Endothelial cell of umbilical vein (primary cell): Measurements from ENCODE around the gene BTN3A1. TPM values are rescaled to one million over a fixed set of nuclear protein-coding genes. Genes with fewer than 3 reads are reported as not detected.

ENCODE experiments used
- BruUV-seq: library from RNA; stranded (reverse); fragments of 400-500 nt; replicated peaks from 2 replicates; lab custom pipeline; 2021; lab: Mats Ljungman, UMichigan
- CTCF ChIA-PET: fragments of 300-600, 350-600 bp; sonication (Branson Sonifier 250); formaldehyde crosslinking; loops from one replicate; lab custom pipeline; 2021; ENCODE audit warnings: antibody characterized with exemption, inconsistent platforms; lab: Charles Lee
- POLR2A ChIA-PET: fragments of 300-600, 350-600 bp; sonication (Branson Sonifier 250); formaldehyde crosslinking; loops from one replicate; lab custom pipeline; 2021; ENCODE audit warnings: antibody characterized with exemption, inconsistent platforms; lab: Charles Lee
- DNase-seq: peaks from one replicate; pipeline ENCODE4 v3.0.0-alpha.2; 2011; ENCODE audit warnings: low read depth, low spot score
- FAIRE-seq: peaks from 2 replicates; lab custom pipeline; 2011; peaks lifted over from hg19 to GRCh38; lab: Jason Lieb, UNC
- H2AFZ ChIP-seq: 2 replicates; pipeline ENCODE4 v1.6.0; 2012; ENCODE audit warnings: low read depth, low read length, control low read depth, inconsistent platforms
- H3K27ac ChIP-seq: 2 replicates; pipeline ENCODE4 v1.5.1; 2011; ENCODE audit warnings: low read depth, mild to moderate bottlenecking, control low read depth, low read length, moderate library complexity; ENCODE audit not compliant: insufficient read depth
- H3K27me3 ChIP-seq, 2 experiments: 2 replicates each; pipeline versions ENCODE4 v1.6.0 to v1.6.1; 2011; ENCODE audit warnings: low read length in 2 of 2, mixed read lengths in 1 of 2; ENCODE audit not compliant: control insufficient read depth in 2 of 2, insufficient read depth in 2 of 2
- H3K36me3 ChIP-seq, 2 experiments: 2 replicates in 1 of 2; 3 replicates in 1 of 2; pipeline ENCODE4 v1.5.1; 2011; ENCODE audit warnings: low read length in 2 of 2, mild to moderate bottlenecking in 1 of 2, moderate library complexity in 1 of 2; ENCODE audit not compliant: control insufficient read depth in 2 of 2, insufficient read depth in 2 of 2; ENCODE audit errors: extremely low read depth in 1 of 2
- H3K4me1 ChIP-seq: 3 replicates; pipeline ENCODE4 v1.5.1; 2011; ENCODE audit warnings: mild to moderate bottlenecking, low read length; ENCODE audit not compliant: control insufficient read depth, insufficient read depth; ENCODE audit errors: extremely low read depth
- H3K4me2 ChIP-seq: 2 replicates; pipeline ENCODE4 v1.6.1; 2011; ENCODE audit warnings: low read length, control low read depth, mixed read lengths; ENCODE audit not compliant: insufficient read depth
- H3K4me3 ChIP-seq, 3 experiments: fragments of 200-600 bp in 1 of 3; sonication (generic), shearing (Covaris generic) in 1 of 3; replicated peaks in 1 of 3; 2 replicates each; pipeline ENCODE4 v1.5.1; 2011 to 2016; ENCODE audit warnings: control low read depth in 3 of 3, low read length in 3 of 3, mild to moderate bottlenecking in 2 of 3, inconsistent platforms in 1 of 3, low read depth in 1 of 3, moderate library complexity in 1 of 3; ENCODE audit not compliant: insufficient read depth in 1 of 3
- H3K79me2 ChIP-seq: 2 replicates; pipeline ENCODE4 v1.6.0; 2012; ENCODE audit warnings: low read length, inconsistent platforms; ENCODE audit not compliant: control insufficient read depth, insufficient read depth
- H3K9ac ChIP-seq: replicated peaks from 2 replicates; pipeline ENCODE3; 2011; ENCODE audit warnings: low read length, control low read depth; ENCODE audit not compliant: insufficient read depth; ENCODE audit errors: extremely low read depth
- H3K9me1 ChIP-seq: replicated peaks from 3 replicates; pipeline ENCODE4 v1.6.0; 2011; ENCODE audit warnings: mild to moderate bottlenecking, low read length; ENCODE audit not compliant: control insufficient read depth, insufficient read depth; ENCODE audit errors: extremely low read depth
- H3K9me3 ChIP-seq: replicated peaks from 2 replicates; pipeline ENCODE4 v1.5.1; 2012; ENCODE audit warnings: low read length, inconsistent platforms; ENCODE audit not compliant: control insufficient read depth, insufficient read depth
- H4K20me1 ChIP-seq: replicated peaks from 2 replicates; pipeline ENCODE3; 2011; ENCODE audit warnings: mild to moderate bottlenecking, low read length; ENCODE audit not compliant: control insufficient read depth, insufficient read depth; ENCODE audit errors: extremely low read depth
- EZH2 ChIP-seq: IDR thresholded peaks from 2 replicates; pipeline ENCODE4 v1.6.1; 2012; ENCODE audit warnings: borderline replicate concordance, low read depth, mild to moderate bottlenecking, moderate library complexity, low read length, inconsistent platforms; ENCODE audit not compliant: severe bottlenecking
- FOS ChIP-seq: IDR thresholded peaks from 2 replicates; pipeline ENCODE4 v1.6.1; 2011; ENCODE audit warnings: mild to moderate bottlenecking, low read length, moderate library complexity, borderline replicate concordance; ENCODE audit not compliant: insufficient read depth
- GATA2 ChIP-seq: IDR thresholded peaks from 2 replicates; pipeline ENCODE4 v1.7.0; 2011; ENCODE audit warnings: low read depth, mild to moderate bottlenecking, moderate library complexity, mixed read lengths, low read length; ENCODE audit not compliant: insufficient read length, insufficient read depth
- JUN ChIP-seq: IDR thresholded peaks from 2 replicates; pipeline ENCODE4 v1.6.1; 2011; ENCODE audit warnings: borderline replicate concordance, low read depth; ENCODE audit not compliant: insufficient read length, insufficient read depth
- MYC ChIP-seq: IDR thresholded peaks from one replicate; pipeline ENCODE4 v1.6.1; 2011; ENCODE audit warnings: mild to moderate bottlenecking, low read depth, low read length
- POLR2A ChIP-seq: IDR thresholded peaks from 2 replicates; pipeline ENCODE4 v1.6.1; 2012; ENCODE audit warnings: low read depth, mild to moderate bottlenecking, control low read depth, low read length
- POLR2AphosphoS5 ChIP-seq: IDR thresholded peaks from 2 replicates; pipeline ENCODE4 v1.6.1; 2012; ENCODE audit warnings: low read depth, mild to moderate bottlenecking, control low read depth, low read length, moderate library complexity; ENCODE audit not compliant: insufficient read depth
- dilution Hi-C: fragments of 300-500 bp; cut with MboI; formaldehyde crosslinking; loops from one replicate; pipeline ENCODE4 v1.15.0; 2019; ENCODE audit warnings: low sequenced_read_pairs; ENCODE audit not compliant: extremely low pct_ligation_motif_present
- intact Hi-C: fragments of 100-400 bp; cut with micrococcal nuclease; formaldehyde crosslinking; loops from one replicate; pipeline ENCODE4 v1.10.0; 2022
- polyA plus RNA-seq, 4 experiments: library from polyadenylated mRNA; depleted of rRNA in 3 of 4; stranded (reverse) in 3 of 4; unstranded in 1 of 4; fragments of >200 nt; gene quantifications; 2 replicates each; pipeline versions ENCODE4 v1.2.1 to v1.2.3, GENCODE V29; 2011 to 2012; ENCODE audit warnings: missing spikeins in 1 of 4
- total RNA-seq: library from RNA; stranded (reverse); gene quantifications from 2 replicates; pipeline ENCODE4 v1.2.3, GENCODE V29; 2021
- TF ChIP-seq, protein P1 (sequence below), 2 donors: IDR thresholded peaks; 1 replicate in 1 of 2; 2 replicates in 1 of 2; pipeline ENCODE4 v1.5.1; 2011; ENCODE audit warnings: low read length in 2 of 2, mild to moderate bottlenecking in 2 of 2, moderate library complexity in 2 of 2, control low read depth in 1 of 2, inconsistent platforms in 1 of 2, low read depth in 1 of 2; ENCODE audit not compliant: insufficient read depth in 1 of 2; ENCODE audit errors: extremely low read depth in 1 of 2
- TF ChIP-seq, protein P2 (sequence below): IDR thresholded peaks from 2 replicates; pipeline ENCODE4 v1.6.1; 2011; ENCODE audit not compliant: insufficient read depth, insufficient read length

BTN3A1 gene
- total and polyA plus RNA-seq, 2 donors (not counting 3 experiments of a cell fraction or from before 2014, with no cell fraction given), result 7.6 to 12.1 TPM

DNA sequence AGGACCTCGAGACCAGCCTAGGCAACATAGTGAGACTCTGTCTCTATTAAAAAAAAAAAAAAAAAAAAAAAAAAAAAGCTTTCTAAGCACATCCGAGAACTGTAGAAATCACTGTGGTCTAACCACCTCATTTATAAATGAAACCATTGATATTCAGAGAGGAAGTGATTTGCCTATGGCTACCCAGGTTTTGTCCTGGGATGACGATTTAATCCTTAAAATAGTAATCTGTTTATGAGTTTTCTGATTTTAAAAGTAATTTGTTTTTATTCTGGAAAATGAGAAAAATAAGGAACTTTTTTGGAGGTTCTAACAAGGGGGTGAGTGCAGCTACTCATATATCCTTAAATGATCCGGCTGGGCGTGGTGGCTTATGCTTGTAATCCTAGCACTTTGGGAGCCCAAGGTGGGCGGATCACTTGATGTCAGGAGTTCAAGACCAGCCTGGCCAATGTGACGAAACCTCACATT is 43.5 kb upstream of the BTN3A1 start:
- CTCF ChIA-PET, result interaction anchor here (0.7 to 1.1 kb wide), 3 partner anchors 16 to 36 kb away, joined by 3 to 4 read pairs (median 3); no protein-coding TSS in a partner anchor
- DNase-seq (no peak), FAIRE-seq (no peak)
- no peak overlapping the region for H3K27ac ChIP-seq
- H3K4me2 ChIP-seq, result no peak overlapping the region
- no peaks in the 10 kb centered on the region for H3K79me2 ChIP-seq
- no peaks in the 10 kb centered on the region for H3K4me1 ChIP-seq
- no peak overlapping the region for H3K9ac ChIP-seq
- dilution Hi-C loops, result no loop called here
- no peaks in the 10 kb centered on the region for H3K36me3 ChIP-seq
- BruUV-seq, result no TSS peak
- no peak overlapping the region for H2AFZ ChIP-seq
- intact Hi-C loops, result no loop called here
- no peaks in the 10 kb centered on the region for H4K20me1 ChIP-seq
- H3K4me3 ChIP-seq, result no peak overlapping the region
- H3K9me1 ChIP-seq, result no peaks in the 10 kb centered on the region
- POLR2A ChIA-PET, result no interaction called here
- no peaks in the 10 kb centered on the region for H3K27me3 ChIP-seq
- no peaks in the 10 kb centered on the region for H3K9me3 ChIP-seq
- TF ChIP-seq POLR2A (no peak), GATA2 (no peak), JUN (no peak), EZH2 (no peak)
- TF ChIP-seq, protein P1, sequence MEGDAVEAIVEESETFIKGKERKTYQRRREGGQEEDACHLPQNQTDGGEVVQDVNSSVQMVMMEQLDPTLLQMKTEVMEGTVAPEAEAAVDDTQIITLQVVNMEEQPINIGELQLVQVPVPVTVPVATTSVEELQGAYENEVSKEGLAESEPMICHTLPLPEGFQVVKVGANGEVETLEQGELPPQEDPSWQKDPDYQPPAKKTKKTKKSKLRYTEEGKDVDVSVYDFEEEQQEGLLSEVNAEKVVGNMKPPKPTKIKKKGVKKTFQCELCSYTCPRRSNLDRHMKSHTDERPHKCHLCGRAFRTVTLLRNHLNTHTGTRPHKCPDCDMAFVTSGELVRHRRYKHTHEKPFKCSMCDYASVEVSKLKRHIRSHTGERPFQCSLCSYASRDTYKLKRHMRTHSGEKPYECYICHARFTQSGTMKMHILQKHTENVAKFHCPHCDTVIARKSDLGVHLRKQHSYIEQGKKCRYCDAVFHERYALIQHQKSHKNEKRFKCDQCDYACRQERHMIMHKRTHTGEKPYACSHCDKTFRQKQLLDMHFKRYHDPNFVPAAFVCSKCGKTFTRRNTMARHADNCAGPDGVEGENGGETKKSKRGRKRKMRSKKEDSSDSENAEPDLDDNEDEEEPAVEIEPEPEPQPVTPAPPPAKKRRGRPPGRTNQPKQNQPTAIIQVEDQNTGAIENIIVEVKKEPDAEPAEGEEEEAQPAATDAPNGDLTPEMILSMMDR (IDR thresholded peaks at IDR 0.05; ENCODE audit: extremely low read depth in 1 of 2, insufficient read depth in 1 of 2, low read depth in 1 of 2, low read length in 2 of 2), result no peak

DNA sequence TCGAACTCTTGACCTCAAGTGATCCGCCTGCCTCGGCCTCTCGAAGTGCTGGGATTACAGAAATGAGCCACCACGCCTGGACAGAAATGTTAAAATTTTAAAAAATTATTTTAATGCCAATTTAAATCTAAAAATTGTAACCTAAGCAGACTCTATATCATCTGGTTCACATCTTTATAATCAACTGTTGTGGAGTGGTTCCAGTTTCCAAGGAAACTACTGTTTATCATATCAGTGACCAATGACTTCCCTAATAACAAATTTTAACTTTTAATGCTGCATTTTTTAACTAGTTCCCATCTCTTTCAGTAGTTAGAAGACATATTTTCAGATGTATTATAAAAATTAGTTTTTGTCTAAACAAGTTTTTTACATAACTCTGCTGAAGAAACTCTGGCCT is 42.3 kb upstream of the BTN3A1 start:
- Histone ChIP-seq H3K36me3 (no peaks in the 10 kb centered on the region), H4K20me1 (no peaks in the 10 kb centered on the region), H2AFZ (no peak overlapping the region), H3K4me1 (peaks cover 9% of the 10 kb centered on the region), H3K4me2 (no peak overlapping the region), H3K4me3 (no peak overlapping the region), H3K27me3 (no peaks in the 10 kb centered on the region), H3K9ac (no peak overlapping the region), H3K9me1 (no peaks in the 10 kb centered on the region), H3K9me3 (no peaks in the 10 kb centered on the region), H3K79me2 (no peaks in the 10 kb centered on the region), H3K27ac (no peak overlapping the region)
- POLR2A ChIA-PET, result no interaction called here
- intact Hi-C loops, result no loop called here
- DNase-seq (no peak), FAIRE-seq (no peak)
- TF ChIP-seq GATA2, result no peak
- no peak for TF ChIP-seq MYC
- no peak for TF ChIP-seq JUN
- no peak for TF ChIP-seq FOS
- TF ChIP-seq, protein P1 (IDR thresholded peaks at IDR 0.05; ENCODE audit: extremely low read depth in 1 of 2, insufficient read depth in 1 of 2, low read depth in 1 of 2, low read length in 2 of 2), result no peak
- TF ChIP-seq, protein P2, sequence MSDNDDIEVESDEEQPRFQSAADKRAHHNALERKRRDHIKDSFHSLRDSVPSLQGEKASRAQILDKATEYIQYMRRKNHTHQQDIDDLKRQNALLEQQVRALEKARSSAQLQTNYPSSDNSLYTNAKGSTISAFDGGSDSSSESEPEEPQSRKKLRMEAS, result no peak
- TF ChIP-seq EZH2, result no peak
- no peak for TF ChIP-seq POLR2AphosphoS5
- no peak for TF ChIP-seq POLR2A
- no TSS peak for BruUV-seq
- dilution Hi-C loops, result no loop called here
- CTCF ChIA-PET, result interaction anchor here (1.1 kb wide), 1 partner anchor 18 kb away, joined by 3 read pairs; no protein-coding TSS in a partner anchor
